Measurements from ENCODE around the gene LETM1. TPM values are rescaled to one million over a fixed set of nuclear protein-coding genes. Genes with fewer than 3 reads are reported as not detected.

LETM1 gene
- polyA plus RNA-seq, 1 experiment, result 17.1 TPM

DNA sequence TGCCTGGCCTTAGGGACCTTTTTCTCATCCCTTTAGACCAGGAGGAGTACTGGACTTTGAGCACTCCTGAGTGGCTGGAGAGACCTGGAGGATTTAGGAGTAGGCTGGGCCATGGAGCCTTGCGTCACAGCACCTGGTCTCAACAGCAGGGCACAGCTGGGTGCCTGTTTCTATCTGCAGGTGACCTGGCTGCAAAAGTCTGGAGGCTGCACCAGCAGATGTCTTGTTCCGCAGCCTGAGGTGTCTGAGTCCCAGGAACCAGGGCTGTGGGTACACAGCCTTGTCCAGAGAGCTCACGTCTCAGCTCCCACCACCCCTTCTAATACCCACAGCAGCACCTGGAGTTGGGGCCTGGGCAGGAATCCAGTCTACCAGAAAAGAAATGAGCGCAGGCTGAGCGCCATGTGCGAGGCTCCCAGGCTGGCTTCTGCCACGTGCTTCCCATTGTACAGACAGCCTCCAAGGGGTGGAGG lies 10.3 kb upstream of the LETM1 start:
- DNase-seq (ENCODE audit: low read depth), result no peak
- no peak overlapping the region for H3K4me3 ChIP-seq (ENCODE audit: low read depth, low read length)
- ChIA-PET CTCF (no interaction called here), POLR2A (no interaction called here)
- H3K36me3 ChIP-seq (ENCODE audit: control insufficient read depth, insufficient read depth, low read length), result no peaks in the 10 kb centered on the region
- TF ChIP-seq, protein P1, sequence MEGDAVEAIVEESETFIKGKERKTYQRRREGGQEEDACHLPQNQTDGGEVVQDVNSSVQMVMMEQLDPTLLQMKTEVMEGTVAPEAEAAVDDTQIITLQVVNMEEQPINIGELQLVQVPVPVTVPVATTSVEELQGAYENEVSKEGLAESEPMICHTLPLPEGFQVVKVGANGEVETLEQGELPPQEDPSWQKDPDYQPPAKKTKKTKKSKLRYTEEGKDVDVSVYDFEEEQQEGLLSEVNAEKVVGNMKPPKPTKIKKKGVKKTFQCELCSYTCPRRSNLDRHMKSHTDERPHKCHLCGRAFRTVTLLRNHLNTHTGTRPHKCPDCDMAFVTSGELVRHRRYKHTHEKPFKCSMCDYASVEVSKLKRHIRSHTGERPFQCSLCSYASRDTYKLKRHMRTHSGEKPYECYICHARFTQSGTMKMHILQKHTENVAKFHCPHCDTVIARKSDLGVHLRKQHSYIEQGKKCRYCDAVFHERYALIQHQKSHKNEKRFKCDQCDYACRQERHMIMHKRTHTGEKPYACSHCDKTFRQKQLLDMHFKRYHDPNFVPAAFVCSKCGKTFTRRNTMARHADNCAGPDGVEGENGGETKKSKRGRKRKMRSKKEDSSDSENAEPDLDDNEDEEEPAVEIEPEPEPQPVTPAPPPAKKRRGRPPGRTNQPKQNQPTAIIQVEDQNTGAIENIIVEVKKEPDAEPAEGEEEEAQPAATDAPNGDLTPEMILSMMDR (IDR thresholded peaks at IDR 0.05; ENCODE audit: insufficient read depth, low read depth, low read length), result no peak
- H3K27me3 ChIP-seq (ENCODE audit: control insufficient read depth, insufficient read depth, low read length), result peaks cover 2% of the 10 kb centered on the region; the same call in 1 of the 2 replicates

DNA sequence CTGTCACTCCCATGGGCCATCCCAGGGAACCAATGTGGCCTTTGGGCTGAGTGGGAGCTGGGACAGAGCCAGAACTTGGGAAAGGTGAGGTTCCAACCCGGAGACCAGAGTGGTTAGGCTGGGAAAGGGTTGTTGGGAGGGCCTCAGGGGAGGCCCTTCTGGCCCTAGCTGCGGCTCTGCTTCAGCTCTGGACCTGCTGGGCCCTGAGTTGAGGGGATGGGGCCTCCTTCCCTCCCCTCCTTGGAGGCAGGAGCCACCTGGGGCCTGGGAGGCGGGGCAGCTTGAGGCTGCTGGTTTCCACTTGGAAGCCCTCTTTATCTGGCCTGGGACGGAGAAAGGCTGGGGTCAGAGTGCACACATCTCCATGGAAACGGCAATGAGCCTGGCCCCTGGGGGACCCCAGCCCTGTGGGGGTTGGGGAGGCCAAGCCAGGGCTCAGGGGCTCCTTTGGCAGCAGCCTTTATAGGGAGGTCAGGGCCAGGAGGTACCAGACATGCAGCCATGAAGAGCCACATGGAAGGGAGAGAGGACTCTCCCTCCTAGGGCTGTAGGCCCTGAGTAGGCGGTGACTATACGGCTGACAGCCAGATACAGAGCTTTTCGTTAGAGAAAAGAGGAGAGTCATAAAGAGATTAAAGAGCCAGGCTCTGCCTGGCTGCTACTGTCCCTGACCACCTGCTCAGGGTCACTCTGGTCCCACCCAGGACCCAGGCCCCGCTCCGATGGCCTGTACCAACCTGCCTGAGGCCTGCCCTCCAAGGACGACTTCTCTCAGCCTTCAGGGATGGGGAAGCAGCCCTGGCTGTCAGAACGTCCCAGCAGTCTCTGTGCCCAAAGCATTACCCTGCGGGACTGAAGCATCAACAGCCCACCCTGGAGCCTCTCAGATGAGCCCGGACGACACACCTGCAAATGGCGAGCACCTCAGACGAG lies 8.4 kb upstream of the LETM1 start:
- peaks cover 2% of the 10 kb centered on the region; the same call in 1 of the 2 replicates for H3K27me3 ChIP-seq (ENCODE audit: control insufficient read depth, insufficient read depth, low read length)
- ChIA-PET CTCF (no interaction called here), POLR2A (no interaction called here)
- H3K4me3 ChIP-seq (ENCODE audit: low read depth, low read length), result no peak overlapping the region
- DNase-seq (ENCODE audit: low read depth), result no peak
- TF ChIP-seq, protein P1 (IDR thresholded peaks at IDR 0.05; ENCODE audit: insufficient read depth, low read depth, low read length), result no peak
- H3K36me3 ChIP-seq (ENCODE audit: control insufficient read depth, insufficient read depth, low read length), result no peaks in the 10 kb centered on the region

DNA sequence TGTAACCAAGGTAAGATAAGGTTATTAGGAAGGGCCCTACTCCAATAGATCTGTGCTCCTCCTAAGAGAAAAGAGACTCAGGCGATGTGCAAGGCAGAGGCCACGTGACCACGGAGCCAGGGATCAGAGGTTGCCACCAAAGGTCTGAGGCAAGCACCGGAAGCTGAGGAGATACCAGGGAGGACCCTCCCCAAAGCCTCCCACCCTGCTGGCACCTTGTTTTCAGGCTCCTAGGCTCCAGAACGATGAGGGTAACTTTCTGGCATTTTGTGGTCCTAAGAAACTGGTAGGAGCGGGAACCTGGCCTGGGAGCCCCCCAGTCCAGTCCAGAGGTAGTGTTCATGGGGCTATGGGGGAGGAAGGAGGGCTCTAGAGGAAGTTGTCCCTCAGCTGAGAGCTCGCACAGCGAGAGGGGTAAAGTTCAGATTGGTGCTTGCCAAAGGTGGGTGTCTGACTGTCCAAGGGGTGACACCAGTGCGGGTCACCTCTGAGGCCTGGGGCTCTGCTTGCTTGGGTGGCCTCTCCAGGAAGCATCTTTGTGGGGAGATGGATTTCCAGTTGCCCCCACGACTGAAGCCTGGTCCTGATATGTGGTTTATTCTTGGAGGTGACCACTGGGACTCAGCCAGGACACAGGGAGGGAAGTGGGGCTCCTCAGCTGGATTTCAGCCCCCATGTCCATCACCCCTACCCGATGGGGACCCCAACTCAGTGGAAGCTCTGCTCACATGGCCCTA lies 7.5 kb upstream of the LETM1 start:
- CTCF ChIA-PET, result no interaction called here
- Histone ChIP-seq H3K27me3 (ENCODE audit: control insufficient read depth, insufficient read depth, low read length) (peaks cover 2% of the 10 kb centered on the region; the same call in 1 of the 2 replicates), H3K4me3 (ENCODE audit: low read depth, low read length) (no peak overlapping the region), H3K36me3 (ENCODE audit: control insufficient read depth, insufficient read depth, low read length) (no peaks in the 10 kb centered on the region)
- TF ChIP-seq, protein P1 (IDR thresholded peaks at IDR 0.05; ENCODE audit: insufficient read depth, low read depth, low read length), result no peak
- POLR2A ChIA-PET, result no interaction called here
- DNase-seq (ENCODE audit: low read depth), result no peak

DNA sequence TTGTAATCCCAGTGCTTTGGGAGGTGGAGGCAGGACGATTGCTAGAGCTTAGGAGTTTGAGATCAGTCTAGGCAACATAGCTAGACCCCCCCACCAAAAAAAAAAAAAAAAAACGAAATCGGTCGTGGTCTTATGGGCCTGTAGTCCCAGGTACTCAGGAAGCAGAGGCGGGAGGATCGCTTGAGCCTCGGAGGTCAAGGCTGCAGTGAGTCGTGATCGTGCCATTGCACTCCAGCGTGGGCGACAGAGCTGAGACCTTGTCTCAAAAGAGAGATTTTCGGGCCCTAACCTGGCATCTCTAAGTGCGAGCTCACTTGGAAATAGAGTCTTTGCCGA lies 7.0 kb upstream of the LETM1 start:
- no peaks in the 10 kb centered on the region for H3K36me3 ChIP-seq (ENCODE audit: control insufficient read depth, insufficient read depth, low read length)
- TF ChIP-seq, protein P1 (IDR thresholded peaks at IDR 0.05; ENCODE audit: insufficient read depth, low read depth, low read length), result no peak
- H3K4me3 ChIP-seq (ENCODE audit: low read depth, low read length), result no peak overlapping the region
- CTCF ChIA-PET, result no interaction called here
- H3K27me3 ChIP-seq (ENCODE audit: control insufficient read depth, insufficient read depth, low read length), result peaks cover 2% of the 10 kb centered on the region; the same call in 1 of the 2 replicates
- DNase-seq (ENCODE audit: low read depth), result no peak
- POLR2A ChIA-PET, result no interaction called here
